ENCODE results near the gene ZBTB7C.

ZBTB7C gene

DNA sequence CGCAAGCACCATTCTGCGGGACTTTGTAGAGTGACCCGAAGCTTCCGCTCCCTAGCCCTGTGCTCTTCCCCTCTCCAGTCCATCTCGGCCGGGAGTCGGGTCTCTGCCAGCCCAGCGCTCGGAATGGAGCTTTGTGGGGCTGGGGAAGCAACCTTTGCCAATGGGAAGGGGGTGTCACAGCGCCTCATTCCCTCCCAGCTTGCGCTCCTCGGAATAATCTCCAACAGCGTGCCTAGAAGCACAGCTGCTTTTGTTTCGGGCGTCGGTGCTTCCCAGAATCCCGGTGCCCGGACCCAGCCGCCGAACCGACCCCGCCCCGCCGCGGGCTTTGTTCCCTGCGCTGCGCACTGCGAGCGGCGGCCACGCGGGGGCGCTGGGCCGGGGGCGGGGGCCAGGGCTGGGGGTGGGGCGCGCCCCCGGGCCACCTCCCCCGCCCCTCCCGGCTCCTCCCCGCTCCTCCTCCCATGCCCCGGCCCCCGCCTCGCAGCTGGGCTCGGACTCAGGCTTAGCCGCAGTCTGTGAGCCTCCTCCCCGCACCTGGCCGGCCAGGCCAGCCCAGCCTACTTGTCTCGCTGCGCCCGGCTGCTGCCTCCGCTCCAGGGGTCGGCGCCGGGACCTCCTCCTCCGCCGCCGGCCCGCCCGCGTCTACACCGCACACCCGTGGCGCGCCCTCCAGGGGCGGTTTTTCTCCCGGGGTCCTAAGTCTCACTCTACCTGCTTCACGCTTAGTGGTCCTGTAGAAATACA lies 401.1 kb downstream of the ZBTB7C start:
- Histone ChIP-seq H3K79me2 (ENCODE audit: insufficient read depth, low read length) (no peaks in the 10 kb centered on the region), H3K9ac (ENCODE audit: low read depth, low read length) (peak overlapping the region; percentile 50), H4K20me1 (ENCODE audit: insufficient read depth, low read length) (no peaks in the 10 kb centered on the region), H3K27ac (ENCODE audit: low read length) (peak overlapping the region; percentile 17; the same call in 1 of the 2 replicates), H2AFZ (ENCODE audit: low read depth, low read length) (peak overlapping the region; percentile 80), H3K4me1 (ENCODE audit: insufficient read depth, low read length) (peaks cover 26% of the 10 kb centered on the region), H3K9me3 (ENCODE audit: insufficient read depth, low read length, severe bottlenecking) (no peaks in the 10 kb centered on the region), H3K27me3 (ENCODE audit: insufficient read depth, low read length, poor library complexity) (no peaks in the 10 kb centered on the region), H3K36me3 (ENCODE audit: insufficient read depth, low read length) (no peaks in the 10 kb centered on the region), H3K4me3 (ENCODE audit: low read depth in 1 of 2, low read length in 2 of 2) (peak overlapping the region in 1 of 2 experiments; percentile 57; a peak in 3 of 4 replicates), H3K4me2 (ENCODE audit: insufficient read depth, low read length) (peak overlapping the region; percentile 80)
- DNase-seq (peak; percentile 60), ATAC-seq (ENCODE audit: insufficient read depth, low read depth) (peak; percentile 67)
- TF ChIP-seq, protein P1, sequence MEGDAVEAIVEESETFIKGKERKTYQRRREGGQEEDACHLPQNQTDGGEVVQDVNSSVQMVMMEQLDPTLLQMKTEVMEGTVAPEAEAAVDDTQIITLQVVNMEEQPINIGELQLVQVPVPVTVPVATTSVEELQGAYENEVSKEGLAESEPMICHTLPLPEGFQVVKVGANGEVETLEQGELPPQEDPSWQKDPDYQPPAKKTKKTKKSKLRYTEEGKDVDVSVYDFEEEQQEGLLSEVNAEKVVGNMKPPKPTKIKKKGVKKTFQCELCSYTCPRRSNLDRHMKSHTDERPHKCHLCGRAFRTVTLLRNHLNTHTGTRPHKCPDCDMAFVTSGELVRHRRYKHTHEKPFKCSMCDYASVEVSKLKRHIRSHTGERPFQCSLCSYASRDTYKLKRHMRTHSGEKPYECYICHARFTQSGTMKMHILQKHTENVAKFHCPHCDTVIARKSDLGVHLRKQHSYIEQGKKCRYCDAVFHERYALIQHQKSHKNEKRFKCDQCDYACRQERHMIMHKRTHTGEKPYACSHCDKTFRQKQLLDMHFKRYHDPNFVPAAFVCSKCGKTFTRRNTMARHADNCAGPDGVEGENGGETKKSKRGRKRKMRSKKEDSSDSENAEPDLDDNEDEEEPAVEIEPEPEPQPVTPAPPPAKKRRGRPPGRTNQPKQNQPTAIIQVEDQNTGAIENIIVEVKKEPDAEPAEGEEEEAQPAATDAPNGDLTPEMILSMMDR (IDR thresholded peaks at IDR 0.05; ENCODE audit: borderline replicate concordance, extremely low read depth, low read length, poor library complexity, severe bottlenecking), result peak; percentile 62
- no peak for TF ChIP-seq EZH2 (IDR thresholded peaks at IDR 0.05; ENCODE audit: borderline replicate concordance, low read depth, low read length, severe bottlenecking)

DNA sequence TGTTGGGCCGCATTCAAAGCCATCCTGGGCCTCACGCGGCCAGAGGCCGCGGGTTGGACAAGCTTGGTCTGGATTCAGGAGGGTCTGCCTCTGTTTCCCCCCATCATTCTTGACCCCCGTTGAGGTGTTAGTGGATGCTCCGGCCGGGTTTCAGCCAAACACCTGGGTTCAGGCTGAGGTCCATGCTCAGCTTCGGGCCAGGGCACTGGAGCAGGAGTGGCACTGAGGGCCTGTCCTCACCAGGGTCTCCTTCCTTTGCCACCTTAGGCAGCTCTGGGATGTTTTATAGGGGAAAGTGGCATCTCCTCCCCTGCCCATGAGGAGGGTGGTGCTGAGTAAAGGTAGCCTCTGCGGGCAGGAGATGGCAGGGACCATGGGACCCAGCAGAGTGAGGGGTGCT lies 401.8 kb downstream of the ZBTB7C start:
- Histone ChIP-seq H4K20me1 (ENCODE audit: insufficient read depth, low read length) (no peaks in the 10 kb centered on the region), H3K4me1 (ENCODE audit: insufficient read depth, low read length) (peaks cover 31% of the 10 kb centered on the region), H3K9ac (ENCODE audit: low read depth, low read length) (peak overlapping the region; percentile 50; the same call in 1 of the 2 replicates), H3K9me3 (ENCODE audit: insufficient read depth, low read length, severe bottlenecking) (no peaks in the 10 kb centered on the region), H3K27ac (ENCODE audit: low read length) (no peak overlapping the region), H2AFZ (ENCODE audit: low read depth, low read length) (peak overlapping the region; percentile 80), H3K79me2 (ENCODE audit: insufficient read depth, low read length) (no peaks in the 10 kb centered on the region), H3K4me3 (ENCODE audit: low read depth in 1 of 2, low read length in 2 of 2) (peak overlapping the region in 1 of 2 experiments; percentile 57; a peak in 2 of 4 replicates), H3K4me2 (ENCODE audit: insufficient read depth, low read length) (peak overlapping the region; percentile 80), H3K36me3 (ENCODE audit: insufficient read depth, low read length) (no peaks in the 10 kb centered on the region), H3K27me3 (ENCODE audit: insufficient read depth, low read length, poor library complexity) (no peaks in the 10 kb centered on the region)
- DNase-seq (no peak), ATAC-seq (ENCODE audit: insufficient read depth, low read depth) (no peak)
- TF ChIP-seq, protein P1 (IDR thresholded peaks at IDR 0.05; ENCODE audit: borderline replicate concordance, extremely low read depth, low read length, poor library complexity, severe bottlenecking), result no peak
- no peak for TF ChIP-seq EZH2 (IDR thresholded peaks at IDR 0.05; ENCODE audit: borderline replicate concordance, low read depth, low read length, severe bottlenecking)

DNA sequence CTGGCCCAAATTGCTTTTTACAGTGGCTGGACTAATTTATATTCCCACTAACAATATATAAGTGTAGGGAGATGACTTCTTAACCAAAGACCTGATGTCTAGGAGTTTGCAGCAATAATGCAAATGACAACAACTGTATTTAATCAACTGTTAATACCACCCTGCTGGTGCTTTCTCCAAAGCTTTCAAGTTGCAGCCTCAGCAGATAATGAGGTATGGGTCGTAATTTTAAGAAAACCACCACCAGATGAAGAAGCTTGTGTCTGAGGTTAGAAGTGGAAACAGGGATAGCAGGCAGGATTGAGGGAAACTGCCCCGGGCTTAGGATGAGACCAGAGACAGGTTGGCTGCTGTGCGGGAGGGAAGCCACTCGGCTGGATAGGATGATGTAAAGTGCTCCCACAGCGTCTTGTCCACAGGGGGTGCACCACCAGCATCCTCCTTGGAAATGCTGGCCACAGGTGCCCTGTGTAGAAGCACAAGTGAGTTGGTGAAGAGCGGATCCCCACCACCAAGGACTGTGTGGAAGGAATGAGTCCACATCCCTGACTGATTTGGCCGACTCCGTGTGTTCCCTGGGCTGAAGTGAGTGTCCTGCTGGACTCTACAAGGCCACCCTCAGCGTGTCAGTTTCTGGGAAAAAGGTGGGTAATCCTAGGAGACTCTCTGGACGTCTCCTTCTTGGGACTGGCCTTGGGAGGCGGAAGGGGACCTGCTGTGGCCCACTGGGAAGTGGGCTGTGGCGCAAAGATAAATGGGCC lies 402.6 kb downstream of the ZBTB7C start:
- ATAC-seq (ENCODE audit: insufficient read depth, low read depth), result no peak
- no peak overlapping the region for H3K4me2 ChIP-seq (ENCODE audit: insufficient read depth, low read length)
- H3K9ac ChIP-seq (ENCODE audit: low read depth, low read length), result no peak overlapping the region
- no peaks in the 10 kb centered on the region for H4K20me1 ChIP-seq (ENCODE audit: insufficient read depth, low read length)
- no peak overlapping the region for H2AFZ ChIP-seq (ENCODE audit: low read depth, low read length)
- no peaks in the 10 kb centered on the region for H3K9me3 ChIP-seq (ENCODE audit: insufficient read depth, low read length, severe bottlenecking)
- TF ChIP-seq, protein P1 (IDR thresholded peaks at IDR 0.05; ENCODE audit: borderline replicate concordance, extremely low read depth, low read length, poor library complexity, severe bottlenecking), result no peak
- TF ChIP-seq EZH2 (IDR thresholded peaks at IDR 0.05; ENCODE audit: borderline replicate concordance, low read depth, low read length, severe bottlenecking), result no peak
- H3K79me2 ChIP-seq (ENCODE audit: insufficient read depth, low read length), result no peaks in the 10 kb centered on the region
- no peak overlapping the region for H3K4me3 ChIP-seq (ENCODE audit: low read depth in 1 of 2, low read length in 2 of 2)
- H3K4me1 ChIP-seq (ENCODE audit: insufficient read depth, low read length), result peaks cover 31% of the 10 kb centered on the region
- no peak for DNase-seq
- no peaks in the 10 kb centered on the region for H3K27me3 ChIP-seq (ENCODE audit: insufficient read depth, low read length, poor library complexity)
- no peak overlapping the region for H3K27ac ChIP-seq (ENCODE audit: low read length)
- no peaks in the 10 kb centered on the region for H3K36me3 ChIP-seq (ENCODE audit: insufficient read depth, low read length)
